SH-SY5Y (cell line): ENCODE data around the gene DLG5.

Source experiments
- GATA2 ChIP-seq: IDR thresholded peaks from 2 replicates; pipeline ENCODE4 v1.6.1; 2011; ENCODE audit warnings: mild to moderate bottlenecking, low read depth, low read length
- GATA3 ChIP-seq: IDR thresholded peaks from 2 replicates; pipeline ENCODE4 v1.6.1; 2011; ENCODE audit warnings: low read depth, mild to moderate bottlenecking, low read length, moderate library complexity

- TF ChIP-seq GATA2 = no peak
- no peak for TF ChIP-seq GATA3
Observed at GRCh38 chr10:77771851-77772250, 154.7 kb downstream of the DLG5 start.
